Measurements from ENCODE around the gene CARNS1.

DNA sequence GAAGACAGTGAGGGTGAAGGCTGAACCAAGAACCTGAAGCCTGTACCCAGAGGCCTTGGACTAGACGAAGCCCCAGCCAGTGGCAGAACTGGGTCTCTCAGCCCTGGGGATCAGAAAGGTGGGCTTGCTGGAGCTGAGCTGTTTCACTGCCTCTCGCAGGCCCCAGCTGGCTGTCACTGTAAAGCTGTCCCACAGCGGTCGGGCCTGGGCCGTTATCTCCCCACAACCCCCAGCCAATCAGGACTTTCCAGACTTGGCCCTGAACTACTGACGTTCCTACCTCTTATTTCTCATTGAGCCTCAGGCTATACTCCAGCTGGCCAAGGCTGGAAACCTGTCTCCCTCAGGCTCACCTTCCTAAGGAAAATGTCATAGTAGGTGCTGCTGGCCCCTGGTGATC lies 17.9 kb upstream of the CARNS1 start:
- TF ChIP-seq POLR2A (IDR thresholded peaks at IDR 0.05): no peak
- TF ChIP-seq, protein P1, sequence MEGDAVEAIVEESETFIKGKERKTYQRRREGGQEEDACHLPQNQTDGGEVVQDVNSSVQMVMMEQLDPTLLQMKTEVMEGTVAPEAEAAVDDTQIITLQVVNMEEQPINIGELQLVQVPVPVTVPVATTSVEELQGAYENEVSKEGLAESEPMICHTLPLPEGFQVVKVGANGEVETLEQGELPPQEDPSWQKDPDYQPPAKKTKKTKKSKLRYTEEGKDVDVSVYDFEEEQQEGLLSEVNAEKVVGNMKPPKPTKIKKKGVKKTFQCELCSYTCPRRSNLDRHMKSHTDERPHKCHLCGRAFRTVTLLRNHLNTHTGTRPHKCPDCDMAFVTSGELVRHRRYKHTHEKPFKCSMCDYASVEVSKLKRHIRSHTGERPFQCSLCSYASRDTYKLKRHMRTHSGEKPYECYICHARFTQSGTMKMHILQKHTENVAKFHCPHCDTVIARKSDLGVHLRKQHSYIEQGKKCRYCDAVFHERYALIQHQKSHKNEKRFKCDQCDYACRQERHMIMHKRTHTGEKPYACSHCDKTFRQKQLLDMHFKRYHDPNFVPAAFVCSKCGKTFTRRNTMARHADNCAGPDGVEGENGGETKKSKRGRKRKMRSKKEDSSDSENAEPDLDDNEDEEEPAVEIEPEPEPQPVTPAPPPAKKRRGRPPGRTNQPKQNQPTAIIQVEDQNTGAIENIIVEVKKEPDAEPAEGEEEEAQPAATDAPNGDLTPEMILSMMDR (IDR thresholded peaks at IDR 0.05): no peak

All from esophagus squamous epithelium (tissue), 4 donors.